Adipose tissue (tissue), 3 donors: ENCODE measurements around the gene CDKN2D. TPM values are rescaled to one million over a fixed set of nuclear protein-coding genes. Genes with fewer than 3 reads are reported as not detected.
"Not testable (repeated sequence)": the region's sequence is repeated elsewhere in the genome, so short reads cannot be mapped to it uniquely, and the experiment has no call there.

Experiments used
- H3K27ac ChIP-seq: one replicate; pipeline ENCODE4 v1.5.1; 2013; ENCODE audit warnings: low read depth, low read length
- WGBS, 3 donors: extraction: QIAGEN DNeasy Blood & Tissue Kit; methylation state at CpG; one replicate each; pipeline ENCODE4 v1.1.7; 2013; 5-methylcytosine and 5-hydroxymethylcytosine counted together
- polyA plus RNA-seq, 3 donors: library from polyadenylated mRNA; stranded (reverse); fragments of 200-250 nt; gene quantifications; one replicate each; pipeline ENCODE4 v1.2.3, GENCODE V29; 2013
- donor health status: healthy with polysubstance abuse.
- donor health status: Bipolar disorder and iron deficiency.
- donor health status: healthy.

Gene CDKN2D
- polyA plus RNA-seq, 3 donors, result 6.3 to 24.3 (median 22.2) TPM

DNA sequence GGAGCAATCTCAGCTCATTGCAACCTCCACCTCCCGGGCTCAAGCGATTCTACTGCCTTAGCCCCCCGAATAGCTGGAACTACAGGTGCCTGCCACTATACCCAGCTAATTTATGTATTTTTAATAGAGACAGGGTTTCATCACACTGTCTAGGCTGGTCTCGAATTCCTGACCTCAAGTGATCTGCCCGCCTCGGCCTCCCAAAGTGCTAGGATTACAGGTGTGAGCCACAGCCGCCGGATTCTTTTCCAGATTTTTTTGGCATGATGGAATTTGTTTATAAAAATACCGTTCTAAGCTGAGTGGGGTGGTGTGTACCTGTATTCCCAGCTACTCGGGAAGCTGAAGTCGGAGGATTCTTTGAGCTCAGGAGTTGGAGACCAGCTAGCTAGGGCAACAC lies 31.1 kb downstream of the CDKN2D start:
- WGBS, 3 donors, result 71 to 79% (median 73%) methylated on average over 11 of the region's 11 CpGs

DNA sequence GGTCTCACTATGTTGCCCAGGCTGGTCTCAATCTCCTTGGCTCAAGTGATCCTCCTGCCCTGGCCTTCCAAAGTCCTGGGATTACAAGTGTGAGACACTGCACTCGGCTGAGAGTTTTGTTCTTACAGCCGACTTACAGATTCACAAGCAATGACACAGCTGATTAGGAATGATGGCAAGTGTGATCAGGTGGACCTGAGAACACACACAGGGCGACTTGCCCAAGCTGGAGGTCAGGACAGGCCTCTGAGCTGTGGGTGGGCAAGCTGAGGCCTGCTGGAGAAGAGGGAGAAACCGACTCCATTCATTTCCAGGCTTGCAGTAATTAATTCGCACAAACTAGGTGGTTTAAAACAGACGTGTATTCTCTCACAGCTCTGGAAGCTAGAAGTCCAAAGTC lies 33.2 kb downstream of the CDKN2D start:
- H3K27ac ChIP-seq, result no peak overlapping the region
- WGBS, 3 donors, result 50 to 85% (median 83%) methylated on average over 6 of the region's 6 CpGs

More for the DNA sequence above, 31.1 kb downstream of the CDKN2D start:
- no peak overlapping the region for H3K27ac ChIP-seq

DNA sequence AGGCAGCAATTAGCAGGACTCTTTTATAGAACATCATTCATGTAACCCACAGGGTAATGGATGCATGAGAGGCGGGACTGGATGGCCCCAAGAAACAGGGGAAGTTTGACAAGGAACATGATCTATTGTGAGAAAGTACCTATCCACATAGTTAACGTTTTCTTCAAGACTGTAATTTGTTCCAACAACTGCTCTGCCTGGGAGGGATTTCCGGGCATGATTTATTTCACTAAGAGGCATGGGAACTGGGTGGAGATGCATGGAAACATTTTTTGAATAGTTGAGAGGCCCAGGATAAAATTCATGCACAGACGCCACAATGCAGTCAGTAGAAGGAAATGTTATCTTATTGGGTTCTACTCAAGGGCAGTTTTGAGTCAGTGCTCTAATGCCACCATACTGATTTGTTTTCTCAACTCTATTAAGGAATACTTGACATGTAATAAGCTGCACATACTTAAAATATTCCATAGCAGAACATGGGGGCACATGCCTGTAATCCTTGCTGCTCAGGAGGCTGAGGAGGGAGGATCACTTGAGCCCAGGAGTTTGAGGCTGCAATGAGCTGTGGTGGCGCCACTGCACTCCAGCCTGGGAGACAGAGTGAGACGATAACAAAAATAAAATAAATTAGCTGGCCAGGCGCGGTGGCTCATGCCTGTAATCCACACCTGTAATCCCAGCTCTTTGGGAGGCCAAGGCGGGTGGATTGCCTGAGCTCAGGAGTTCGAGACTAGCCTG lies 35.0 kb downstream of the CDKN2D start:
- H3K27ac ChIP-seq, result no peak overlapping the region
- WGBS, 3 donors, result 66 to 71% (median 67%) methylated on average over 10 of the region's 10 CpGs

DNA sequence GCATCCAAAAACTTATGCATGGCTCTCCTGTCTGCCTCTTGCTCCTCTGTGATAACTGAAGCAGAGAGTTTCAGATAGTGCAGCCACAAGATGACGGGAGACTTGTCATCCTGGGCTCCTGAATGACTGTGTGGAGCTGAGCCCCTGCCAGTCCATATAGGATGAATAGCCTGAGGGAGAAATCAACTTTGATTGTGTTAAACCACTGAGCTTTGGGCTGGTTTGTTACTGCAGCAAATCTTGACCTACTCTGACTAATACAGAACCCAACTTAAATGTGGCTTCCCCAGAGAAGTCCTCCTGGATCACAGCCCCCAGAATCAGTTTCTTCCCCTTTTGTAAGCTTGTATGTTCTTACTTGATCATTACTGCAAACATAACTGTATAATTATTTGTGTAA lies 36.3 kb downstream of the CDKN2D start:
- H3K27ac ChIP-seq, result no peak overlapping the region
- 93 to 96% (median 96%) methylated on average over 1 of the region's 1 CpG for WGBS, 3 donors

DNA sequence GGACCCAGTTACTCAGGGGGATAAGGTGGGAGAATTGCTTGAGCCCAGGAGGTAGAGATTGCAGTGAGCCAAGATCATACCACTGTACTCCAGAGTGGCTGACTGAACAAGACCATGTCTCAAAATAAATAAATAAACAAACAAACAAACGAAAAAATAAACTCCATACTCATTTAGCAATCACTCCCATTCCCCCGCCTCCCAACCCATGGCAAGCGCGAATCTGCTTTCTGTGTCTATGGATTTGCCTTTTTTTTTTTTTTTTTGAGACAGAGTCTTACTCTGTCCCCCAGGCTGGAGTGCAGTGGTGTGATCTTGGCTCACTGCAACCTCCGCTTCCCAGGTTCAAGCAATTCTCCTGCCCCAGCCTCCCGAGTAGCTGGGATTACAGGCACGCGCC lies 41.9 kb downstream of the CDKN2D start:
- 89 to 91% (median 89%) methylated on average over 8 of the region's 8 CpGs for WGBS, 3 donors
- not testable (repeated sequence) for H3K27ac ChIP-seq

DNA sequence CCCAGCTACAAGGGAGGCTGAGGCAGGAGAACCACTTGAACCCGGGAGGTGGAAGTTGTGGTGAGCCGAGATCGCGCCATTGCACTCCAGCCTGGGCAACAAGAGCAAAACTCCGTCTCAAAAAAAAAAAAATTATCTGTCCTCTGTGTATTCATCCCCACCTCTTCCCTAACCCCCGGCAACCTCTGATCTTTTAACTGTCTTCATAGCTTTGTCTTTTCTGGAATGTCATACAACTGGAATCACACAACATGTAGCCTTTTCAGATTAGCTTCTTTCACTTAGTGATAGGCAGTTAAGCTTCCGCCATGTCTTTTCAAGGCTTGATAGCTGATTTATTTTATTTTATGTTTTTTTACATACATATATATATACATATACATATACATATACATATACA lies 43.1 kb downstream of the CDKN2D start:
- no peak overlapping the region for H3K27ac ChIP-seq
- WGBS, 3 donors, result 84 to 90% (median 88%) methylated on average over 7 of the region's 7 CpGs

DNA sequence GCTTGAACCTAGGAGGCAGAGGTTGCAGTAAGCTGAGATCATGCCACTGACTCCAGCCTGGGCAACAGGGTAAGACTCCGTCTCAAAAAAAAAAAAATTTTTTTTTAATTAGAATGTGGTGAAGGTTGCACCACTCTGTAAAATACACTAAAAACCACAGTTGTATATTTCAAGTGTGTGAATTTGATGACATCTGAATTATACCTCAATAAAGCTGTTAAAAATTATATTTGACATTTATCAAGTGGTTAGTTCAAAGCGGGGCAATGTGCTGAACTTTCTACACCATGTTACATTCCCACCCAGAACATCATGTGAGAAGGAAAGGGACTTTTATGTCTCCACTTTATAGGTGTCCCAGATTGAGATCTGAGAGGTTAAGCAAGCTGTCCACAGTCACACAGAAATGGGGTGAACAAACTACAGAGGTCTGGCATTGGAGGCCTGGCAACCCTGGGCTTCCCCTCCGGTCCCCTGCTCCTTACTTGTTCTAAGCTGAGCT lies 45.6 kb downstream of the CDKN2D start:
- WGBS, 3 donors, result 71 to 82% (median 79%) methylated on average over 3 of the region's 3 CpGs
- no peak overlapping the region for H3K27ac ChIP-seq

DNA sequence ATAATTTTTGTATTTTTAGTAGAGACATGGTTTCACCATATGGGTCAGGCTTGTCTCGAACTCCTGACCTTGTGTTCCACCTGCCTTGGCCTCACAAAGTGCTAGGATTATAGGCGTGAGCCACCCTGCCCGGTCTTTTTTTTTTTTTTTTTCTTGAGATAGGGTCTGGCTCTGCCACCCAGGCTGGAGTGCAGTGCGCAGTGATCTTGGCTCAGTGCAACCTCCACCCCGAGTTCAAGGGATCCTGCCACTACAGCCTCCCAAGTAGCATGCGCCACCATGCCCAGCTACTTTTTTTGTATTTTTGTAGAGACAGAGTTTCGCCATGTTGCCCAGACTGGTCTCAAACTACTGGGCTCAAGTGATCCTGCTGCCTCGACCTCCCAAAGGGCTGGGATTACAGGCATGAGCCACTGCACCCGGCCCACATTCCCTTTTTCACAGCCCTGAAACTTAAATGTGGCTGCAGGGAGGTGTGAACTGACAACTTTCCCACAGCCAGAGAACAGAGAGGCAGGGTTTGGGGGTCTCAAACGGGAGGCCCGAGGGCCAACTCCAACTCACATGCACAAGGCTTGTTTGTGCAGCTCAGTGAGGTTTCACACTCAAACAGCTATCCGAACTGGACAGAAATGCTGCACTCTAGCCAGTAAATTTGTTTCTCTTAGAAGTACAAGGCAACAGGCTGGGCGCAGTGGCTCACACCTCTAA lies 47.2 kb downstream of the CDKN2D start:
- H3K27ac ChIP-seq, result no peak overlapping the region
- WGBS, 3 donors, result 36 to 80% (median 77%) methylated on average over 13 of the region's 13 CpGs

DNA sequence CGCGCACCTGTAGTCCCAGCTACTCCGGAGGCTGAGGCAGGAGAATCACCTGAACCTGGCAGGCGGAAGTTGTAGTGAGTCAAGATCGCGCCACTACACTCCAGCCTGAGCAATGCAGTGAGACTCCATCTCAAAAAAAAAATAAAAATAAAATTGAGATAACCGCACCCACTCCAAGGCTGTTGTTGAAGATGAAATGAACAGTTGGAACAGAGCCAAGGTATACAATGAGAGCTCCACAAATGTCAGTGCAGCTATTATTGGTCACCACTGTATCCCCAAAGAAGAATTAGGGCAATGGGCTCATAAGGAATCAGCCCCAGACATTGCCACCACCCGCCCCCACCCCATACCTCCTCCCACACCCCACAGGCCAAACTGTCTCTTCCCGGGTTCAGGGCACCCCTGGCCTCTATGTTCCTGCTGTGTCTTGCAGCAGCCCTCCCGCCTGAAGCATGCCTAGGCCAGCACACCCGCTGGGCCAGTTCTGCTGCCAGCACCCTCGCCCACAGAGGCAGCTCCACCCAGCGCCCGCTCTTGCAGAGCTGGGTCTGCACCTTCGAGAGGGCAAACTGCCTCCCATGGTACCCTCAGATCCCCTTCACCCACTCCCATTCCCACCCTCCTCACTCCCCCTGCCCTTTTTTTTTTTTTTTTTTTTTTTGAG lies 48.0 kb downstream of the CDKN2D start:
- no peak overlapping the region for H3K27ac ChIP-seq
- 55 to 91% (median 87%) methylated on average over 13 to 15 of the region's 15 CpGs for WGBS, 3 donors

DNA sequence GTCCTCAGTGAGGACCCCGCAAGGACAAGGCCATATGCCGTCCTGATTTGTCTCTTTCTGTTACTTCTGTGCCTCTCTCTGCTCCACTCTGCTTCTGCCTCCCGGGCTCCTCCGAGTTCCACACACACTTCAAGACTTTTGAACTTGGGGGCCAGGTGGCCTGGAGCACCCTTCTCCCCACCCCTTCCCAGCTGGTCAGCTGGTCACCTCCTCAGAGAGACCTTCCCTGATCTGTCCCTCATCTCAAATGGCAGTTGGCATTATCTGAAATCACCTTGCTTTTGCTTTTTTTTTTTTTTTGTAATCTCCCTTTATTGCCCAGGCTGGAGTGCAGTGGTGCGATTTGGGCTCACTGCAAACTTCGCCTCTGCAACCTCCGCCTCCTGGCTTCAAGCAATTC lies 49.4 kb downstream of the CDKN2D start:
- no peak overlapping the region for H3K27ac ChIP-seq
- WGBS, 3 donors, result 61 to 77% (median 73%) methylated on average over 7 of the region's 7 CpGs

DNA sequence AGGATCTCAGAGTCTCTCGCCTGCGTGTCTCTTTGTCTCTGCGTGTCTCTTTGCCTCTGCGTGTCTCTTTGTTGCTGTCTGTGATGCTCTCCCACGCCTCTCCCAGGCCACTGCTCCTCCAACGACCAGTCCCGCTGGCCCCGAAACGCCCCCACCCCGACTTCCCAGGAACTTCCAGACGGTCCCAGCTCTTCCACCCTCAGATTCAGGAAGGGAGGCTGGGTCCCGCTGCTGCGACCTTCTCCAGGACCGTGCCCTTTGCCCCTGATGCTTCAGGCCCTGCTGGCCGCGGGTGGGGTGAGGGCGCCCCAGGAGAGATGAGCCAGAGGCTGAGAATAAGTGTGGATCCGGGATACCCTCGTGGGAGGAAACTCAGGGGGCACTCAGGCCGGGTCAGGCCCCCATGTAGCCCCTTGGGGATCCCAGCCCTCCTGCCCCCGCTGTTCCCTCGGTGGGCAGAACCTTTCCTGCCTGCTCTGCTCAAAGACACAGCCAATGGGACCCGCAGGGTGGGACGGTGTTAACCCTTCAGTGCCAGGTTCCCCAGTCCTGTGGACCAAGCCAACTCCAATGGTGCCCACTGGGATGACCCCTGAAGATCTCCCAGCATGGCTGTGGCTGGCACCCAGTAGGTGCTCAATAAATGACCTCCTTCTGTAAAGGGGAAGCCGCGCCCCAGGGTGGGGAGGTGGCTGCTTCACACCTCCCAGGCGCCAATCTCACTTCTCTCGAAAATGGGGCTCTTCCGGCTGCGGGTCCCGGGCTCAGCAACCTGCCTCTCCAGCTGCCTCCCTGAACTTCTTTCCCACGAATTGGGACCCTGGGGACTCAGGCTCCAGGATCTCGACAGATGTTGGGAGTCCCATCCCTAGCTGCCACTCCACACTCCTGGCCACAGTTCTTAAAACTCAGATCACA lies 50.1 kb downstream of the CDKN2D start:
- H3K27ac ChIP-seq, result no peak overlapping the region
- WGBS, 3 donors, result 11 to 23% (median 12%) methylated on average over 33 of the region's 33 CpGs

DNA sequence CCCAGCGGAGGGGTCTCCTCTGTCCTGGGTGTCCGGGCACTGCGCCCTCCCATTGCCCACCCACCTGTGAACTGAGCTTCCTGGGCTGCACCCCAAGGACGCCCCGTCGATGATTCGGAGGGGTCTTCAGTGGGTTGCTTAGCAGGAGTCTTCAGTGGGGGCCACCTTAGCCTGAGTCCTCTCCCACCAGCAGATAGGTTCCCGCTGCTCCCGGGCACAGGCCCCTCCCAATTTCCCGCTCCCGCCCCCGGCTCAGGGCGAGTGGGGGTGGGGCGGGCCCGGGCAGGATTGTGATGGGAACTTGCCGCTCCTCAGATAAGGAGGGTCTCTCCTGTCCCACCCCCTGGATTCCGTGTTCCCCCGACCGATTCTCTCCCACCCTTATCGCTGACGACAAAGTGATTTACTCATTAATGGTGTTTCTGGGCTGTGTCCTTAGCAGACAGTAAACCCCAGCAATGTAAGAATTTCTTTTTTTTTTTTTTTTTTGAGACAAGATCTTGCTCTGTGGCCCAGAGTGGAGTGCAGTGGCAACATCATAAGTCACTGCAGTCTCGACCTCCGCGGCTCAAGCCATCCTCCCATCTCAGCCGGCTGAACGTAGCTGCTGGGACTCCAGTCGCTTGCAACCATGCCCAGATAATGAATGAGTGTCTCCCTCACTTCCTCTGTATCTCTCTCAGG lies 50.9 kb downstream of the CDKN2D start:
- WGBS, 3 donors, result 1 to 4% (median 2%) methylated on average over 20 to 27 of the region's 27 CpGs
- H3K27ac ChIP-seq, result no peak overlapping the region

DNA sequence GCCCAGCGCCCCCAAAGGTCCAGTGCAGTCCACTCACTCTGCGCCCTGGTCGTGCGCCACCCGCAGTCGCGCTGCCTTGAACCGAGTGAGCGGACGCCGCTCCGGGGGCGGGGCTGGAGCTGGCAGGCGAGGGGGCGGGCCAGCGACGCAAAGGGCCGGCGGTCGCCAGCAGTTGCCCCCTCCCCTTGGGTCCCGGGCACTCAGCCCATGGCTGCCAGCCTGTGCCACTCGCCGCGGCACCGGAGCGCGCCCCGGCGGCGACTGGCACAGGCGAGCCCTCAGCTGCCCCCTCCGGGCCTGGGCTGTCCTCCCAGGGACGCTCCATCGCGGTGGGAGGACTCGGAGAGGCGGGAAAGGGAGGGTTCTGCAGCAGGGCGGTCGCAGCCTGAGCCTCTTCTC lies 51.4 kb downstream of the CDKN2D start, which contains the start of gene S1PR5:
Gene S1PR5, minus strand, starts transcription at position 87 of the 399 bp plus-strand sequence. CDS start 2,436 bp downstream, outside the sequence.
- 0 to 2% (median 1%) methylated on average over 32 to 39 of the region's 39 CpGs for WGBS, 3 donors
- H3K27ac ChIP-seq, result no peak within 1 kb of the TSS

DNA sequence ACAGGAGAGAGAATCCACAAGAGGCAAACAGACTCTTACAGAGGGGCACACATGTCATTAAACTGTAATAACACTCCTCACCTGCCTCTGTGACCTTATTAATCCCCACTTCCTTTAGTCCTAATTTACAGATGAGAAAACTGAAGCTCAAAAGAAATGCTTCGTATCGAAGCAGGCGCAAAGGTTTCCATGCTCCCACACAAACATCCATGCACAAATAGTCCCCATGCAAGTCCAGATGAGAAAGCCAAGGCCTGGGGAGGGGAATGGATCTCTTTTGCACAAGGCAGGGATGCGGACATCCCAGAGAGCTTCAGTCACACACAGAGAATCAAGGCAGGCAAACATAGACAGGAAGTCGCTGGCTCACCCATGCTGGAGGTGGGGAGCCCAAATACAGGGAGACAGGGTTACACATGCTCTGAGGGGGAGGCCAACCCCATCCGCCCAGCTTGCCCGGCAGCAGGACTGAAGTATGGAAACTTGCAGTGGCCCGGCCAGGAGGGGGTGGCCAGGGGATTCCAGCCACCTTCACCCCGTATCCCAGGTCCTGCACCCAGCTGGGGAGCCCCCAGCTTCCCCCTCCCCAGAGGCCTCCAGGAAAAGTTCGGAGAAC lies 52.0 kb downstream of the CDKN2D start:
- WGBS, 3 donors, result 33 to 49% (median 46%) methylated on average over 8 to 10 of the region's 10 CpGs
- H3K27ac ChIP-seq, result no peak overlapping the region
